ENCODE results near the gene PEF1. TPM values are rescaled to one million over a fixed set of nuclear protein-coding genes. Genes with fewer than 3 reads are reported as not detected.

The PEF1 gene
- total and polyA plus RNA-seq, 2 experiments from 2014 or later: 70.7 to 85.5 TPM

GRCh38 chr1:31621498-31621820, 23.2 kb downstream of the PEF1 start:
- no peaks in the 10 kb centered on the region for H4K20me1 ChIP-seq (ENCODE audit: insufficient read depth, poor library complexity, severe bottlenecking)
- no peaks in the 10 kb centered on the region for H3K4me1 ChIP-seq (ENCODE audit: insufficient read depth)
- no peaks in the 10 kb centered on the region for H3K9me3 ChIP-seq (ENCODE audit: low read depth)
- H2AFZ ChIP-seq: no peak overlapping the region
- 96% methylated on average over 5 of the region's 5 CpGs for WGBS (ENCODE audit: low lambda C conversion rate, missing lambda C conversion rate)
- no peak overlapping the region for H3K4me2 ChIP-seq
- H3K79me2 ChIP-seq: no peaks in the 10 kb centered on the region
- no peak for DNase-seq (ENCODE audit: low spot score)
- H3K27me3 ChIP-seq: peaks cover 9% of the 10 kb centered on the region
- no peaks in the 10 kb centered on the region for H3K9me2 ChIP-seq (replicated peaks; ENCODE audit: insufficient read depth)
- H3K27ac ChIP-seq: no peak overlapping the region
- no peak overlapping the region for H3K4me3 ChIP-seq
- no peaks in the 10 kb centered on the region for H3K36me3 ChIP-seq (replicated peaks; ENCODE audit: insufficient read depth, low read depth)
- TF ChIP-seq CTCF (IDR thresholded peaks at IDR 0.05; ENCODE audit: poor library complexity) (no peak), EZH2 (IDR thresholded peaks at IDR 0.05; ENCODE audit: borderline replicate concordance) (no peak)

GRCh38 chr1:31620631-31621497, 23.8 kb downstream of the PEF1 start:
- 93% methylated on average over 20 of the region's 20 CpGs for WGBS (ENCODE audit: low lambda C conversion rate, missing lambda C conversion rate)
- peaks cover 10% of the 10 kb centered on the region for H3K27me3 ChIP-seq
- no peak overlapping the region for H3K4me3 ChIP-seq
- H3K9me3 ChIP-seq (ENCODE audit: low read depth): no peaks in the 10 kb centered on the region
- no peak overlapping the region for H3K27ac ChIP-seq
- H4K20me1 ChIP-seq (ENCODE audit: insufficient read depth, poor library complexity, severe bottlenecking): no peaks in the 10 kb centered on the region
- no peaks in the 10 kb centered on the region for H3K9me2 ChIP-seq (replicated peaks; ENCODE audit: insufficient read depth)
- TF ChIP-seq CTCF (IDR thresholded peaks at IDR 0.05; ENCODE audit: poor library complexity) (no peak), EZH2phosphoT487 (IDR thresholded peaks at IDR 0.05; ENCODE audit: low read depth, severe bottlenecking, unreplicated experiment) (no peak), EZH2 (IDR thresholded peaks at IDR 0.05; ENCODE audit: borderline replicate concordance) (no peak)
- no peak for DNase-seq (ENCODE audit: low spot score)
- no peaks in the 10 kb centered on the region for H3K4me1 ChIP-seq (ENCODE audit: insufficient read depth)
- no peak overlapping the region for H3K4me2 ChIP-seq
- no peaks in the 10 kb centered on the region for H3K79me2 ChIP-seq
- H2AFZ ChIP-seq: no peak overlapping the region
- H3K36me3 ChIP-seq (replicated peaks; ENCODE audit: insufficient read depth, low read depth): no peaks in the 10 kb centered on the region

GRCh38 chr1:31618916-31619846, 25.5 kb downstream of the PEF1 start:
- Histone ChIP-seq H3K9me3 (ENCODE audit: low read depth) (no peaks in the 10 kb centered on the region), H3K4me3 (no peak overlapping the region), H3K9me2 (replicated peaks; ENCODE audit: insufficient read depth) (no peaks in the 10 kb centered on the region), H4K20me1 (ENCODE audit: insufficient read depth, poor library complexity, severe bottlenecking) (no peaks in the 10 kb centered on the region), H3K79me2 (no peaks in the 10 kb centered on the region), H3K4me2 (no peak overlapping the region), H2AFZ (no peak overlapping the region), H3K27me3 (peaks cover 10% of the 10 kb centered on the region), H3K36me3 (replicated peaks; ENCODE audit: insufficient read depth, low read depth) (no peaks in the 10 kb centered on the region), H3K4me1 (ENCODE audit: insufficient read depth) (no peaks in the 10 kb centered on the region), H3K27ac (no peak overlapping the region)
- WGBS (ENCODE audit: low lambda C conversion rate, missing lambda C conversion rate): 86% methylated on average over 22 of the region's 23 CpGs
- DNase-seq (ENCODE audit: low spot score): no peak
- TF ChIP-seq CTCF (IDR thresholded peaks at IDR 0.05; ENCODE audit: poor library complexity): no peak
- TF ChIP-seq EZH2phosphoT487 (IDR thresholded peaks at IDR 0.05; ENCODE audit: low read depth, severe bottlenecking, unreplicated experiment): no peak
- TF ChIP-seq EZH2 (IDR thresholded peaks at IDR 0.05; ENCODE audit: borderline replicate concordance): no peak
